ENCODE data around the gene KCNS1. TPM values are rescaled to one million over a fixed set of nuclear protein-coding genes. Genes with fewer than 3 reads are reported as not detected.

KCNS1 gene
- total RNA-seq, 1 experiment from 2014 or later: not detected

DNA sequence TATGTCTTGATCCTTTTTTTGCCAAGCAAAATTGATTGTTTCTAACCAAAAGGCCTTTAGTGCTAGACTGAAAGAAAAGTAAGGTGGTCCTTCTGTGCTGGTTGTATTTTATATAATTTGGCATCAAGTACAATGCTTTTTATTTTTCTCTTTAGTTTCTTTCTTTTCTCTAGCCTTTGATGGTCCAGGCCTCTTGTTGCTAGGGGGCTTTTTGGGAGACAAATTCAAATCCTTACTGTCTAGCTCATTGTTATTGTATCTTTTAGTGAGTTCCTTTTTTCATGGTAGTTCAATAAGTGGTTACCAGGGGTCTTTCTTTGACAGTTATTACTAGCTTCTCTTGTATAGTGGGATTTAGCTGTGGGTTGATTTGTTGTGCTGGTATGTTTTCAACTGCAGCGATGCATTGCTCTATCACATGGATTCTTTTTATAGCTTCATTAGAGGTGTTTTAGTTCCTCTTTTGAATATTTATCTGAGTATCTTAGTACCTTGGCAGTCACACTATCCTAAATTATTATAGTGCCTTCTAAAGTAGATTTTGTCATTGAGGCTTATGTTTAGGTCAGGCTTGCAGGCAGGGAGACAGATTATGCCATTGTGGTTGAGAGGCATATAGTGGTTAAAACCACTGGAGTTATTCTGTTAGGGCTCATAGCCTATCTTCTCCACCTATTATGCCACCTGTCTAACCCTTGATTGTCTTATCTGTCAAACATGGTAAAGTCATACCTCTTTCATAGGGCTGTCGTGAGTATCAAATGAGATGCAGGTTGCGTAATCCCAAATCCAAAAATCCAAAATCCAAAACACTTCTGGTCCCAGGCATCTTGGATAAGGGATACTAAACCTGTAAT is 49.5 kb downstream of the KCNS1 start:
- CTCF ChIA-PET: interaction anchor here (1.2 to 7.4 kb wide), 3 partner anchors 7 to 44 kb away, joined by 4 to 32 read pairs (median 5); no protein-coding TSS in a partner anchor
- H3K4me2 ChIP-seq (ENCODE audit: low read length): no peak overlapping the region
- H4K20me1 ChIP-seq (ENCODE audit: insufficient read depth): no peaks in the 10 kb centered on the region
- H3K4me3 ChIP-seq (replicated peaks in 1 of 2; ENCODE audit: low read depth in 1 of 2, low read length in 2 of 2): no peak overlapping the region
- H3K27ac ChIP-seq (ENCODE audit: low read depth, low read length): no peak overlapping the region
- no peaks in the 10 kb centered on the region for H3K9me2 ChIP-seq (ENCODE audit: insufficient read depth)
- DNase-seq (ENCODE audit: low read depth, low spot score): no peak
- intact Hi-C loops (cut with micrococcal nuclease): no loop called here
- no peaks in the 10 kb centered on the region for H3K9me3 ChIP-seq (ENCODE audit: control insufficient read depth in 1 of 2, insufficient read depth in 1 of 2, low read depth in 1 of 2, low read length in 2 of 2)
- no peaks in the 10 kb centered on the region for H3K4me1 ChIP-seq (ENCODE audit: control insufficient read depth in 1 of 2, insufficient read depth in 2 of 2, low read length in 2 of 2)
- H3K27me3 ChIP-seq (ENCODE audit: insufficient read depth, low read length): no peaks in the 10 kb centered on the region
- H3K79me2 ChIP-seq (ENCODE audit: insufficient read depth, low read length): peaks cover 8% of the 10 kb centered on the region
- no peak for ATAC-seq
- H3K9ac ChIP-seq (ENCODE audit: low read length): no peak overlapping the region
- POLR2A ChIA-PET: interaction anchor here (1.1 kb wide), 1 partner anchor 10 kb away, joined by 3 read pairs; no protein-coding TSS in a partner anchor
- no peak overlapping the region for H2AFZ ChIP-seq (ENCODE audit: low read depth, low read length, poor library complexity, severe bottlenecking)
- BruUV-seq (replicated peaks): no TSS peak
- RAD21 ChIA-PET (ENCODE audit: low non-redundant PET in 1 of 2, low total read pairs in 2 of 2, uncharacterized antibody in 2 of 2, unreplicated experiment in 2 of 2): no interaction called here
- no peaks in the 10 kb centered on the region for H3K36me3 ChIP-seq (ENCODE audit: control insufficient read depth in 1 of 2, insufficient read depth in 2 of 2, low read length in 2 of 2)
- TF ChIP-seq JUND (IDR thresholded peaks at IDR 0.05): no peak
- TF ChIP-seq, protein P1, sequence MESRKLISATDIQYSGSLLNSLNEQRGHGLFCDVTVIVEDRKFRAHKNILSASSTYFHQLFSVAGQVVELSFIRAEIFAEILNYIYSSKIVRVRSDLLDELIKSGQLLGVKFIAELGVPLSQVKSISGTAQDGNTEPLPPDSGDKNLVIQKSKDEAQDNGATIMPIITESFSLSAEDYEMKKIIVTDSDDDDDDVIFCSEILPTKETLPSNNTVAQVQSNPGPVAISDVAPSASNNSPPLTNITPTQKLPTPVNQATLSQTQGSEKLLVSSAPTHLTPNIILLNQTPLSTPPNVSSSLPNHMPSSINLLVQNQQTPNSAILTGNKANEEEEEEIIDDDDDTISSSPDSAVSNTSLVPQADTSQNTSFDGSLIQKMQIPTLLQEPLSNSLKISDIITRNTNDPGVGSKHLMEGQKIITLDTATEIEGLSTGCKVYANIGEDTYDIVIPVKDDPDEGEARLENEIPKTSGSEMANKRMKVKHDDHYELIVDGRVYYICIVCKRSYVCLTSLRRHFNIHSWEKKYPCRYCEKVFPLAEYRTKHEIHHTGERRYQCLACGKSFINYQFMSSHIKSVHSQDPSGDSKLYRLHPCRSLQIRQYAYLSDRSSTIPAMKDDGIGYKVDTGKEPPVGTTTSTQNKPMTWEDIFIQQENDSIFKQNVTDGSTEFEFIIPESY (IDR thresholded peaks at IDR 0.05; ENCODE audit: extremely low read depth, insufficient replicate concordance, low read length): no peak

DNA sequence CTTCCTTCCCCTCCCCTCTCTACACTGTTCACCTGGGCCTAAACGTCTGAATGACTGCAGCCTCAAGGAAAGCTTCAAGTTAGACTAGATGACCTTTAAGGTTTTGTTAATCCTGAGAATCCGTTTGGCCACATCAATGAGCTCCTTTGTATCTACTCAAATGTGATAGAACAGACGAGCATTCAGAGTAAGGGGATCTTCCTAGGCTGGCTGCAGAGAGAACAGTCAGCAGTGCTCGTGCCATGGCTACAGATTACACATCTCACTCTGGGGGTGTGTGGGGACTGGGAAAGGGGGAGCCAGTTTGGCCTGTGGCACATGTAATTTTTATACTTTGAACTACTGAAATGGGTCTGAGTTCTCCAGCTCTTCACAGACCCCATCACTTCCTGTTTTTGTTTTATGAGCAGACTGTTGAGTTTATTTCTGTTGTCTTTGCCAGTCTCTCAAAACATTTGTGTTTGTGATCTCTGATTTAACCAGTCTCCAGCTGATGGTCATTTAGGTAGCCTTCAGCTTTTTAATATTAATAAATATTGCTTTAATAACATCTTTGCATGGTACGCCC is 50.9 kb downstream of the KCNS1 start:
- RAD21 ChIA-PET (ENCODE audit: low non-redundant PET in 1 of 2, low total read pairs in 2 of 2, uncharacterized antibody in 2 of 2, unreplicated experiment in 2 of 2): no interaction called here
- Histone ChIP-seq H3K36me3 (ENCODE audit: control insufficient read depth in 1 of 2, insufficient read depth in 2 of 2, low read length in 2 of 2) (no peaks in the 10 kb centered on the region), H2AFZ (ENCODE audit: low read depth, low read length, poor library complexity, severe bottlenecking) (no peak overlapping the region), H3K4me3 (replicated peaks in 1 of 2; ENCODE audit: low read depth in 1 of 2, low read length in 2 of 2) (no peak overlapping the region), H4K20me1 (ENCODE audit: insufficient read depth) (no peaks in the 10 kb centered on the region), H3K4me1 (ENCODE audit: control insufficient read depth in 1 of 2, insufficient read depth in 2 of 2, low read length in 2 of 2) (no peaks in the 10 kb centered on the region), H3K9ac (ENCODE audit: low read length) (no peak overlapping the region), H3K79me2 (ENCODE audit: insufficient read depth, low read length) (peaks cover 15% of the 10 kb centered on the region), H3K27me3 (ENCODE audit: insufficient read depth, low read length) (no peaks in the 10 kb centered on the region), H3K9me3 (ENCODE audit: control insufficient read depth in 1 of 2, insufficient read depth in 1 of 2, low read depth in 1 of 2, low read length in 2 of 2) (no peaks in the 10 kb centered on the region), H3K27ac (ENCODE audit: low read depth, low read length) (no peak overlapping the region), H3K4me2 (ENCODE audit: low read length) (no peak overlapping the region), H3K9me2 (ENCODE audit: insufficient read depth) (no peaks in the 10 kb centered on the region)
- no peak for ATAC-seq
- POLR2A ChIA-PET: interaction anchor here (1.1 kb wide), 1 partner anchor 8 kb away, joined by 3 read pairs; no protein-coding TSS in a partner anchor
- TF ChIP-seq, protein P1 (IDR thresholded peaks at IDR 0.05; ENCODE audit: extremely low read depth, insufficient replicate concordance, low read length): no peak
- TF ChIP-seq EZH2 (IDR thresholded peaks at IDR 0.05) (no peak), ELF1 (IDR thresholded peaks at IDR 0.05; ENCODE audit: borderline replicate concordance, low read depth) (no peak), JUND (IDR thresholded peaks at IDR 0.05) (no peak), ZNF274 (IDR thresholded peaks at IDR 0.05; ENCODE audit: low read depth, low read length) (no peak), SRF (IDR thresholded peaks at IDR 0.05; ENCODE audit: low read depth) (no peak), YY1 (IDR thresholded peaks at IDR 0.05; ENCODE audit: extremely low read depth, insufficient replicate concordance, low read depth, low read length) (no peak), ZFX (IDR thresholded peaks at IDR 0.05) (no peak), SP1 (IDR thresholded peaks at IDR 0.05; ENCODE audit: low read depth) (no peak), CEBPB (IDR thresholded peaks at IDR 0.05; ENCODE audit: low read depth) (no peak), FOSL1 (IDR thresholded peaks at IDR 0.05; ENCODE audit: low read depth) (no peak), SIN3A (IDR thresholded peaks at IDR 0.05; ENCODE audit: low read depth) (no peak)
- intact Hi-C loops (cut with micrococcal nuclease): loop anchor here (10.0 kb wide), 2 partner anchors 175 to 725 kb away; partner anchors contain the start of gene SEMG2
- CTCF ChIA-PET: interaction anchor here (0.5 to 1.6 kb wide), 3 partner anchors 21 to 188 kb away, joined by 3 to 5 read pairs (median 4); no protein-coding TSS in a partner anchor
- no TSS peak for BruUV-seq (replicated peaks)
- no peak for DNase-seq (ENCODE audit: low read depth, low spot score)

All from HCT116 (cell line).